Stimulated activated naive CD8-positive, alpha-beta T cell treated with anti-CD3 and anti-CD28 coated beads, Interleukin-15, Interleukin-2, amounts not matched to agents 100 U/mL and 50 U/mL, for 24 hours (primary cell): ENCODE measurements around the gene SLC25A25.

Source experiments
- ATAC-seq: fragments of 150-1000 bp; cut with Tn5 transposase; one replicate; pipeline ENCODE4 v1.10.0; 2021
- DNase-seq: peaks from one replicate; pipeline ENCODE4 v3.0.0; 2021

SLC25A25 gene

DNA sequence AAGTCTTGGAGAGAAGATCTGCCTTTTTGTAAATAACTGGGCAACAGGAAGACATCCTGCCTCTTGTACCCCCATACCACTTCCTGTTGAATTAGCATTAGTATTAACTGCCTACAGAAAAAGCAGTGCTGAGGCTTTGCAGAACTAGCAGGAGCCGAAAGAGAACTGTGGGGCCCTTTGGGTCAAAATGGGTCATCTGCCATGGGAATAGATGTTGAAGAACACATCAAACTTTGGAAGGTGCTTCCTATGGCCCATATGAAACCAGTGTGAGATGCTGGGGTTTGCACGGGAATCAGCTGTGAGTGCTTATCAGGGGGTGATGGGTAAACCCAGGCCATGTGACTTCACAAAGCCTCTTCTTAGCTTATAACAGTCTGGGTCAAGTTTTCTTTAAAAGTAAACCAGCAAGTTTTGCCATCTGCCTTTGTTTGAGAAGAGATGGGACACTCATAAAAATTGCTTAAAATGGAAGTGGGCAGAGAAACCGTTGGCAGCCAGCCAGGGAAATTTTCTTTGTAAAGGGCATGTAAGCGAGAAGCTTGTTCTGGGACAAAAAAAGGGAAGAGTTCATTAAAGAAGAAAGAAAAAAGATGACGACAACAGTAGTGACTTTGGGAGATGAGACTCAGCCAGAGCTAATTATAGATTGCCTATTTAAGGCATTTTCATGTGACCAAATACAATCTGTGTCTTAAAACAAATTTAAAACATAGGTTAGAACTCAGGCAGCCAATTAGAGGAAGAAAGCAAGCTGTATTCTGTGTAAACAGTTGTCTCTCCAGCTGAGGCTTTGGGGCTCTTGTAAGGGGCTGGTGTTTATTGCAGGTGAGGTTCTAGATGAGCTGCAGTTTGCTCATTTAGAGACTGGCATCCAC lies 4.4 kb downstream of the SLC25A25 start:
- ATAC-seq = no peak

DNA sequence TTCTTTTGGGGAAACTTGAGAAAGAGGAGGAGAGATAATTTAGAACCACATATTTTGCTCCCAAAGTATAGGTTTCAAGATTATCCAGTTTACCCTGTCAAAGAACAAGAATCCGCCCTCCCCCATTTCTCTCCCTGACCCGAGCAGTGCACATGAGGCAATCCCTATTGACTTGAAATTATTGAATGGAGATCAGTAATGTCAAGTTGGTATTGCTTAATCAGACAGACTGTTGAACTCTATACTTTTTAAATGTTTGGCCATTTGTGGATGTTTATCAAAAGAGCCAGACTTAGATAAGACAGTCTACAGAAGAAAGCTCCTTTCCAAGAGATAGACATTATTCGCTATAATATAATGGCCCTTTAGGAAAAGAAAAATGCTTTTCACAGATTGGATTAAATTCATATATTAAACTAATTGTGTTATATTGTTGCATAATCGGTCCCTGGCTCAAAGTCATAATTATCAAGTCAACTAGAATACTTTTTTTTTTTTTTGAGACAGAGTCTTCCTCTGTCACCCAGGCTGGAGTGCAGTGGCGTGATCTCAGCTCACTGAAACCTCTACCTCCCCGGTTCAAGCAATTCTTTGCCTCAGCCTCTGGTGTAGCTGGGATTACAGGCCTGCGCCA lies 5.3 kb downstream of the SLC25A25 start:
- ATAC-seq (no peak), DNase-seq (no peak)

More for the DNA sequence above, 4.4 kb downstream of the SLC25A25 start:
- DNase-seq = peak; percentile 76

DNA sequence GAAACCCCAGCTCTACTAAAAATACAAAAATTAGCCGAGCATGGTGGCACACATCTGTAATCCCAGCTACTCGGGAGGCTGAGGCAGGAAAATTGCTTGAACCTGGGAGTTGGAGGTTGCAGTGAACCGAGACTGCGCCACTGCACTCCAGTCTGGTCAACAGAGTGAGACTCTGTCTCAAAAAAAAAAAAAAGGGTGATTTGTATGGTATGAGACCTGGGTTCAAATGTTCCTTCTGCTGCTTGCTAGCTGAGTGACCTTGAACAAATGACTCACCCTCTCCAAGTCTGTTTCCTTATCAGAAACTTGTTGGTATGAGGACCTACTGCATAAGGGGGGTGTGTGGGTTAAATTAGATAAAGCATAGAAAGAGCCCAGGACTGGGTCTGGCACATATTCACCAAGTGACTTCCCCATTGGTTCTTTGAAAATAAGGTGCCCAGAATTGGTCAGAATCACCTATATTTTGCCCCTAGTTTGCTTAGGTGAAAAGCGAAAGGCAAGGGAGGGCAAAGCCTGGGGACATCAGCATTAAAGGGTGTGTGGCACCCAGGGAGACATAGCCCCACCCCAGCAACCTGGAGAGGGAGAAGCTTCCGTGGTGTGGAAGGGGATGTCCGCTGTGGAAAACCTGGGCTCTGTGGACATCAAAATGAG lies 9.9 kb downstream of the SLC25A25 start:
- DNase-seq = no peak
- peak; percentile 42 for ATAC-seq

DNA sequence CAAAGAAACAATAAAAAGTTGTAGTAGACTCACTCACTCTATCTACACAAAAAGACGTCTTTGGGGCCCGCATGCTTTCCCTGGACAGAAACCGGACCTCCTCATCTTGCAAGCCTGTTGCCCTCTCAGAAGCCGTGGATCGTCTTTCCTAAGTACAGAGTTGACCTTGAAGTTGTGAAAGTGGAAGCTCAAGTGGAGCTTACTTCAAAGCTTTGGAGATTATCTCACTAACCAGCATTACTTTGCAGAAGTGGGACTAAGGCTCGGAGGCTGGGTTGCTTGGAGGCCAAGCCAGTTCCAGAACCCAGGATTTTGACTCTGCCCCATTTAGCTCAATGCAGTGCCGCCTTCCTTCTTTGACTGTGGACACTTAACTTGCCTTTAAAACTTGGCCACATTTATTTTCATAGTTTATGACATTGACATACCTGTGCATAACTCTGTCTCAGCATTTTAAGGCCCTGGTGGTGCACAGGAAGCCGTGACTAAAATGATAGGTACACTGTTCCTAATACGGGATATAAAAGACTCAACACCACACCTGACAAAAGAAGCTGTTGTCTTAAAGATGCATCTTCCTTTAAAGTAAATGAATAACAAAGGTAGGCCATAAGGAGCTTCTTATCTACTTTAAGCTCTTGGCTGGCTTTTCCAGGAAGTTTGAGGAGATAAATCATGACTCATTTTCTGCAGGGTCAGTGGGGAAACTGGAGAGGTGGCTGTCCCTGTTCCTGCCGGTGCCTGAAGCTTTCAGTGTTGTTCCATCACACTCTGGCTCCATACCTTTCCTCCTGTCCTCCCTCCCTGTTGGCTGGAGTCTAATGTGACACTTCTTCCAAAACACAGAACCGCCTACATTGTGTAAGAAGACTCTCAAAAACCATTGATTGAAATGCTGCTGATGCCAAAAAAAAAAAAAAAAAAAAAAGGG lies 10.7 kb downstream of the SLC25A25 start:
- no peak for ATAC-seq
- no peak for DNase-seq

DNA sequence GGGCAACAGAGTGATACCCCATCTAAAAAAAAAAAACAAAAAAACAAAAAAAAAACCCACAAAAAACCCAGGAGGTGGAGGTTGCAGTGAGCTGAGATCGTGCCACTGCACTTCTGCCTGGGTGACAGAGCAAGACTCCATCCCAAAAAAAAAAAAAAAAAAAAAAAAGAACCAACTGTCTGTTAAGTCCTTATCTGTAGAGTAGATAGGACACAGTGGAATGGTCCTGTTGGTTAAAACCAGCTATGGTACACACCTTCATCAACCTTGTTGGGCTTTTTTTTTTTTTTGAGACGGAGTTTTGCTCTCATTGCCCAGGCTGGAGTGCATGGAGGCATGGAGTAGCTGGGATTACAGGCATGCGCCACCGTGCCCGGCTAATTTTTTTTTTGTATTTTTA lies 12.2 kb downstream of the SLC25A25 start:
- ATAC-seq (no peak), DNase-seq (no peak)

DNA sequence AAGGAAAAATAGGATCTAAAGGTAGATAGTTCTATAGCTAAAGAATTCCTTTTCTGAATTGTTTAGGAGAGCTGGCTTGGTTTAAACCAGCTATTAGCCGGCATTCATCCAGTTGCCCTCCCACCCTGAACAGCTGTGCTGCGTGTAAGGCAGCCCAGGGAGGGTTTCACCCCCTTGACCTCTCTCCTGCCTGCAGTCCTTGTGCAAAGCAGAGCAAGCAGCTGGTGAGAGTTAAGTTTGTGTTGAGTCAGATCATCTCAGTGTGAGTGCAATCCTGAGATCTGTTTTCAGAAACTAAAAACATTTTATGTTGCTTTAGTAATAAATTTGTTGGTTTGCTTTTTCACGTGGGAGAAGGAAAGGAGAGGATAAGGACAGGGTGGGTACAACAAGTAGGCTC lies 13.0 kb downstream of the SLC25A25 start:
- ATAC-seq (no peak), DNase-seq (no peak)

DNA sequence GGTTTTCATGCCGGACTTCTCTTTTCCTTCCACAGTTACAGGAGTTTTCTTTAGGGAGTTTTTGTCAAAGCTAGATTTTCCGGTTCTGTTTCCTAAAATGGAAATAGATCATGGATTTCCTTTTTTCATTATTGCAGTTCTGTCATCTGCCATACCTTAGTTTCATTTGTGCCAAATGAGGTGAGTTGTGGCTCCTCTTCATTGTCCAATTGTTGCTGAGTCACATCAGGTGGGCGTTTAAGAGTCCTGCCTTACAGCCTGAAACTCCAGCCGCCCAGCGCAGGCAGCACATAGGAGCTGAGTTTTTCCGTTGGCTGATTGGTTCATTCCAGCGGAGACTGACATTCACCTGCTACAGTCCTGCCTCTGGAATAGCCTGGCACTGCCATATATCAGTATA lies 14.1 kb downstream of the SLC25A25 start:
- peak; percentile 54 for ATAC-seq
- DNase-seq = no peak

DNA sequence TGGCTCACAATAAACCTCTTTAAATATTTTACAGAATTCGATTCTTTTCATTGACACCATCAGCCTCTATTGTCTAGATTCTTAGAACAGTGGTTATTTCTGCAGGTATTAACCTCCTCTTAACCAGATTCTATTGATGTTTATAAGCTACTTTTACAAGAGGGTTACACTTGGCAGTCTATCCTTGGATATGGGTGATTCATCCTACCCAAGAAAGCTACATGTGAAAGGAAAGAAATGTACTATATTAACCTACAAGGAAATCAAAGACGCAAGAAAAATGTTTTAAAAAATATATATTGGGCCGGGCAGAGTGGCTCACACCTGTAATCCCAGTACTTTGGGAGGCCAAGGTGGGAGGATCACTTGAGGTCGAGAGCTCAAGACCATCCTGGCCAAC lies 16.7 kb downstream of the SLC25A25 start:
- DNase-seq (no peak), ATAC-seq (no peak)

DNA sequence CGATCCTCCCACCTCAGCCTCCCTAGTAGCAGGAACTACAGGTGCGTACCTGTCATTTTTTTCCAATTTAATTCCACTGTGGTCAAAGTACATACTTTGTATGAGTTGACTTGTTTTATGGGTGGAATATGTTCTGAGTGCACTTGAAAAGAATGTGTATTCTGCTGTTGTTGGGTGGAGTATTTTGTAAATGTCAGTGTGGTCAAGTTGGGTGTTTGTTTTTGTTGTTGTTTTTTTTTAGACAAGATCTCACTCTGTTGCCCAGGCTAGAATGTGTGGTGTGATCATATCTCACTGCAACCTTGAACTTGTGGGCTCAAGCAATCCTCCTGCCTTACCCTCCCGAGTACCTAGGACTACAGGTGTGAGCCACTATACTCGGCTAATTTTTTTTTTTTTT lies 17.9 kb downstream of the SLC25A25 start:
- DNase-seq = no peak
- no peak for ATAC-seq

DNA sequence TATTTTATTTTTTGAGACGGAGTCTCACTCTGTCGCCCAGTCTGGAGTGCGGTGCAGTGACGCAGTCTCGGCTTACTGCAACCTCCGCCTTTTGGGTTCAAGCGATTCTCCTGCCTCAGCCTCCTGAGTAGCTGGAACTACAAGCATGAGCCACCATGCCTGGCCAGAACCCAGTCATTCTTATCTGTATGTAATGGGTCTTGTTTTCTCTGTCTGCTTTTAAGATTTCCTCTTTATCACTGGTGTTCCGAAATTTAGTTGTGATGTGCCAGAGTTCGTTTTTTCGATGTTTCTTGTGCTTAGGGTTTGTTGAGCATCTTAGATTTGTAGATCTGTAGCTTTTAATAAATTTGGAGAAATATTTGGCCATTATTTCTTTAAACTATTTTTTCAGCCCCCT lies 19.2 kb downstream of the SLC25A25 start:
- no peak for DNase-seq
- no peak for ATAC-seq

DNA sequence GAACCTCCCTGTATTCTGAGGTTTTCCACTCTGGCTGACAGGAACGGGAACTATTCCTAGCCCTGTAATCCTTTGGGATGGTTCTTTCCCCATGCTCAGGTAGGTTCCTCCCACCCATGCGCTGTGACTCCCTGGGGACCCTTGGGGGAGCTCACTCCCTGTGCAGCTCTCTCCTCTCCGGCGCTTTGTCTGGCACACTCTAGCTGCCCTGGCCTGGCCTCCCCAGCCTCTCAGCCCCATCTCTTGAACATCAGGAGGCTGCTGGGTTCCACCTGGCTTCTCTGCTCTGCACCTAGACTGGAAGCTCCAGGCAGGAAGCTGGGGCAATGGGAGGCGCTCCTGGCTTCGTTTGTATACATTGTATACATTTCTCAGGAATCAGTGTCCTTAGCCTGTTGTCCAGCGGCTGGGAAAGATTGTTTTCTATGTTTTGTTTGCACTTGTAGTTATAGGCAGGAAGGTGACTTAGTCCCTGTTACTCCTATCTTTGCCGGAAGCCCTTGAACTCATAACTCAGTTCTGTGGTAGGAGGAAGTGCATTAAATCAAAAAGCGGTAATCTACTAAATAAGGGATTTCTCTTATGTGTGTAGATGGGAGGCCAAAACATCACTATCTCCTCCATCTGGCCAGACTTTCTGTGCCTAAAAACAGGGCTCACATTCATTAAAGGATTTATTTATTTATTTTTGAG lies 20.4 kb downstream of the SLC25A25 start:
- ATAC-seq = no peak
- DNase-seq = no peak

DNA sequence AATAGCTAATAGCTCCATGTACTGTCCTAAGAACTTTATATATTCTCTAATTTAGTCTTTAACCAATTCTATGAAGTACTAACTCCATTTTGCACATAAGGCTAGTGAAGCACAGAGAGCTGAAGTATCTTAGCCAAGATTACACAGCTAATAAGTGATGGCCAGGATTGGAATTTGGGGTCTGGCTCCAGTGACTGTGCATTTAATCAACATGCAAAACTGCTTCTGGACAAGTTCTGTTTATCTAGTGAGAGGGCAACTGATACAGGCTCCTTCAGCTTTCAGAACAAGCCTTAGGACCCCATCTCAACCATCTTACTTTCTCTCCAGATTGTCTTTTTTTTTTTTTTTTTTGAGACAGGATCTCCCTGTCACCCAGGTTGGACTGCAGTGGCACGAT lies 21.3 kb downstream of the SLC25A25 start:
- ATAC-seq (no peak), DNase-seq (no peak)

DNA sequence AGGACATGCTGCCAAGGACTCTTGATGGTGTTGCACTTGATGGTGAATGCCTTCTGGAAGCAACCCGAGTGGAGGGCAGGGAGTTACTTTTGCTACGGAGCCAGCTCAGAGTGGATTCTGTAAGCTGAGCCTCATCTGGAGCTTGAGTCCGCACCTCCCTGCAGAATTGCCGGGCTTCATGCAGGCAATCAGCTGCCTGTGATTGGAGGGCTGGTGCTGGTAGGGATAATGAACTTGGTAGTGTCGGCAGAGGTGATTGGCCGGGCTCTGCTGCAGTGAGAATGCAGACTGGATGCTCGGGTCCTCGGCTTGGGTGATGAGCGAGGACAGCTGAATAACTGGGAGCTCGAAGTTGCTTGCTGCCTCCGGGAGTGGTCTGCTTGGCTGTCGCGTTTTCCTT lies 23.1 kb downstream of the SLC25A25 start:
- no peak for DNase-seq
- no peak for ATAC-seq

DNA sequence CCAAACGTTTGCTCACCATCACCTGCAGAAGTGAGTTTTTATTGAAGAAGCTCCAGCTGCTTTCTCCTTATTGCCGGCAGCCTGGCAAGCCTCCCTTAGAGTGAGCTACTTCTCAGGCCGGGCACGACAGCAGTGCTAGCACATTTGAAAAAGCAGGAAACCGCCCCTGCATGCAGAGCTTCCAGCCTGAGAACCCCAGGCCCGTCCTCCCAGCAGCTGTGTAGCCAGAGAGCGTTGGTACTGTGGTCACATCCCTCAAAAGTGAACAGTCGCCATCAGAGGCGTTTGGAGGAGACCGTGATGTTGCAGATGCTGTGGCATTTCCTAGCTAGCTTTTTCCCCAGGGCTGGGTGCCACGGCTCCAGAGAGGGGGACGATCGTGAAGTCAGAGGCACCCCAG lies 23.5 kb downstream of the SLC25A25 start:
- no peak for ATAC-seq

DNA sequence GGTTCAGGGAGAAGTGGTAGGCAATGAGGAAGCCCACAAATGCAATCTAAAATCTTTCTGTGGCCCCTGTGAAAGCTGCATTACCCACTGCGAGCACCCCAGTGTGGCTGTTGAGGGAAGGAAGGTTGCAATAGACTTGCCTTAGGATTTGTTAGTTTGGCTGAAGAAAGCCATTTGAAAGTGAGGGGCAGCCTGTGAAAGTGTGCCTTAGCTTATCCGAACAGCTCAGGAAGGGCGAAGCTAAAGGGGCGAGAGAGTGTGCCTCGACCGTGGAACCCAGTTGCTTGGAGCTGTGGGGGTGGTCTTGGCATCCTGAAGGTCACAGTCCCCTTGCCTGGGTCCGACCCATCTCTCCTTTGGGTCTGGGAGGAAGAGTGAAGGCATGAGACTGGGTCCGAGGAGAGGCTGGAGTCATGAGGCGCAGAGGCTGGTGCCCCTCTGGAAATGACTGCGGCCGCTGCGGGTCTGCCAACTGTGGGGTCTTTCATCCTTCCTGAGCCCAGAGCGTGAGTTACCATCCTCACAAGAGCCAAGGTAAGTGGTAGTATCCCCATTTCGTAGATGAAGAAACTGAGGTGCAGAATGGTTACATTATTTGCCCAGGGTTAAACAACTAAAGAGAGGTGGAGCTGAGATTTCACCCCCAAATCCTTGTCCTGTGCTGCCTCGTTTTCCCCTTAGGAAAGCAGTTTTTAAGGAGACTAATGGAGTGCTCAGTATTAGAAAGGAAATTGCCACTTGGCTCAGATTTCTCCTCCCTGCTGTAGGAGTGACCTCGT lies 24.4 kb downstream of the SLC25A25 start:
- no peak for ATAC-seq
- DNase-seq = no peak

More for the DNA sequence above, 23.5 kb downstream of the SLC25A25 start:
- no peak for DNase-seq

DNA sequence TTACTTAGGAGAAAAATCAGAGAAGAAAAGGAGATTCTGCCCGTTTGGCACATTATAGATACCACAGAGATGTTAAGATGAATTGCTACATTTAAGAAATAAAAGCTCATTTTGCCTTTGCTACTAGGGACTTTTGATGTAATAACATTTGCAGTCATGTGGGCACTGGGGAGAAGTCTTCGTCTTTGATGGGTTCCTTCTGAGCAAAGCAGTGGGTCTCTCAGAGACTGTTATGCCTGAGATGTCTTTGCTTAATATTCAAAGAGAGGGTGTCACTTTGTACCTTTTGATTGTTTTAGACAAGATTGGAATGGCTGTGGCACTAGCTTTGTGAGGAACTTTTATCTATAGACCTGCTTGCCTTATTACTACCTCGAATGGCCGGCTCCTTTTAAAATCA lies 25.0 kb downstream of the SLC25A25 start:
- DNase-seq (no peak), ATAC-seq (no peak)

DNA sequence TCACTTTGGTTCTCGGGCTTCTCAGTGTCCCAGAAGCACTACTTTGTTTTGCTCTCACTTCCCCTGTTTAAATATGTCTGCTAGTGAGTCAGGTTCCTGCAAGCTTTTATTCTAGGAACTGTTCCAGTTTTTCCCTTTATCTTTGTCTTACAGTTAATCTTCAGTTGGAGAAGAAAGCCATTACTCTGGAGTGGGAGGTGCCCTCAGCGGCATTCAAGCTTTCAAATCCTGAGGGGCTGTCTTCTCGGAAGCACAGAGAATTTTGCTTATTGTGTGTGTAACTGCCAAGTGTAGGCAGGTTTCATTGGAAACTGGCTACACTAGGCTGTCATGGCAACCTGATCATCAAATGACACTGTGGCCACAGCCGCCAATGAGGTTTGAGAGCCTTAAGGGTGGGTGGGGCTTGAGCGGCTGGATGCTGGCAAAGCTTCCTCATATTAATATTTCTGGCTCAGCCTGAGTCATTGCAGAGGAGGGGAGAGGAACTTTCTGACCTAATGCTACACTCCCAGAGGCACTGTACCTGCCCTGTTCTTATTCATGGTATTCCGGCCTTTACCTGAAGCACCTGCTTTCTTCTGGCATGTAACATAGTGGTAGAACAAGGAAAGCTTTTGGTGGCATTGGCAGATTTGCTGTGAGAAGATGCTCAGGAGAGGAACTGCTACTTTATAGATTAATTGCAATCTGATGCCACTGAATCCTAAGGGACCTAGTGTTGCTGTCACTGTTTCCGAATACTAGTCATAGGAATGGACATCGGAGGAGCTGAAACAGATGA lies 26.3 kb downstream of the SLC25A25 start:
- ATAC-seq (peak; percentile 95), DNase-seq (peak; percentile 81)

DNA sequence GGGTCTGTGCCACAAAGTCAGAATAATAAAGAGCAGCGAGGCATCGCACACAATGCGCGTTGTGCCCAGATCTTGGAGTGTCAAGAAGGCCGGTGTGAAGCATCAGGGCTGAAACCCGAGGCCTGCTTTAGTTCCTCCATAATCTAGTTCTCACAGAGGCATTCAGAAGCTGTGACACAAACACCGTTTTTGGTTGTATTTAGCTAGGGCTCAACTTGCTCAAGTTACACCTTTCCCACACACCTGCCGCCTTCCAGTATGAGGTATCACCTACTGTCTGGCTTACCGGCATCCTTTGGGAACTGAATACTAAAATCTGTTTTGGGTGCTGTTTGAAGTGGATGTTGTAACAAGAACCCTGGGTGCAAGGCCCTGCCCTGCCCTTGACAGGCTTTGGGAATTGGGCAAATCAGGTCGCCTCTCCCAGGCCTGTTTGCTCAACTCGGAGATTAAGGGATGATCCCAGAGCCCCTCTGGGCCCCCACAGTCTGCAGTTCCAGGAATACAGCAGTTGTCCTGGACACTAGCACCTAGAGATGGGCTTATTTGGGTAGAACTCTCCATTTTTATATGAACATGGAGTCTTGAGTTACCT lies 27.0 kb downstream of the SLC25A25 start:
- DNase-seq = no peak

More for the DNA sequence above, 27.0 kb downstream of the SLC25A25 start:
- no peak for ATAC-seq
